ENCODE measurements around the gene CDH23.

DNA sequence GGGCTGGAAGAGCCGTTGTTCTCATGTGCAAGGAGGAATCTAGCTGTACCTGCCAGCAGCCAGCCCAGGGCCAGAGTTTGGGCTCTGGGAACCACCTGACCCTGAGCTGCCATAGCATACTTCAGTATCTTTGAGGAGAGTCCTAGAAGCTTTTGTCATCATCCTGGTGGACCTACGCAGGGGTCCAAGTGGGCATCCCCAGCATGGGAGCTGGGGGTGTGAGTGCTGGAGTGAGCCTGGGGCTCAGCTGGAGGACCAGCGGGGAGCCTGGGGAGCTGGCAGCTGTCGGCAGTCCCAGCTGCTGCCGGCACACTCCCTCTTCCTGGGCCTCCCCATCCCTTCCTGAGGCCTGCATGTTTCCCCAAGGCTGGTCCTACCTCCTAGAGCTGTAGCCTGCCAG, 290.4 kb downstream of the CDH23 start:
- TF ChIP-seq, protein P1, sequence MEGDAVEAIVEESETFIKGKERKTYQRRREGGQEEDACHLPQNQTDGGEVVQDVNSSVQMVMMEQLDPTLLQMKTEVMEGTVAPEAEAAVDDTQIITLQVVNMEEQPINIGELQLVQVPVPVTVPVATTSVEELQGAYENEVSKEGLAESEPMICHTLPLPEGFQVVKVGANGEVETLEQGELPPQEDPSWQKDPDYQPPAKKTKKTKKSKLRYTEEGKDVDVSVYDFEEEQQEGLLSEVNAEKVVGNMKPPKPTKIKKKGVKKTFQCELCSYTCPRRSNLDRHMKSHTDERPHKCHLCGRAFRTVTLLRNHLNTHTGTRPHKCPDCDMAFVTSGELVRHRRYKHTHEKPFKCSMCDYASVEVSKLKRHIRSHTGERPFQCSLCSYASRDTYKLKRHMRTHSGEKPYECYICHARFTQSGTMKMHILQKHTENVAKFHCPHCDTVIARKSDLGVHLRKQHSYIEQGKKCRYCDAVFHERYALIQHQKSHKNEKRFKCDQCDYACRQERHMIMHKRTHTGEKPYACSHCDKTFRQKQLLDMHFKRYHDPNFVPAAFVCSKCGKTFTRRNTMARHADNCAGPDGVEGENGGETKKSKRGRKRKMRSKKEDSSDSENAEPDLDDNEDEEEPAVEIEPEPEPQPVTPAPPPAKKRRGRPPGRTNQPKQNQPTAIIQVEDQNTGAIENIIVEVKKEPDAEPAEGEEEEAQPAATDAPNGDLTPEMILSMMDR (IDR thresholded peaks at IDR 0.05): no peak
- TF ChIP-seq EP300 (IDR thresholded peaks at IDR 0.05; ENCODE audit: low read depth) (no peak), POLR2A (IDR thresholded peaks at IDR 0.05) (no peak)

Measured in transverse colon (tissue), 3 donors.